GM19372 (cell line): ENCODE results near the gene KIAA1671.

Experiments
- ATAC-seq: cut with Tn5 transposase; IDR thresholded peaks from one replicate; pipeline ENCODE4 v1.9.1; 2021; ENCODE audit warnings: mild to moderate bottlenecking, low read depth, moderate library complexity; ENCODE audit not compliant: unreplicated experiment

Gene KIAA1671

GRCh38 chr22:24977370-24978221, 25.1 kb downstream of the KIAA1671 start:
- ATAC-seq, result no peak

- ATAC-seq, result no peak
Observed at GRCh38 chr22:24978308-24978707, 25.8 kb downstream of the KIAA1671 start.

- ATAC-seq, result no peak
Observed at GRCh38 chr22:24981066-24981465, 28.6 kb downstream of the KIAA1671 start.

GRCh38 chr22:24981656-24982055, 29.1 kb downstream of the KIAA1671 start:
- no peak for ATAC-seq

- no peak for ATAC-seq
Observed at GRCh38 chr22:24982301-24983056, 30.0 kb downstream of the KIAA1671 start.

- no peak for ATAC-seq
Observed at GRCh38 chr22:24983151-24983550, 30.6 kb downstream of the KIAA1671 start.

- no peak for ATAC-seq
Observed at GRCh38 chr22:24984122-24984521, 31.6 kb downstream of the KIAA1671 start.

GRCh38 chr22:24985826-24986214, 33.3 kb downstream of the KIAA1671 start:
- ATAC-seq, result no peak

- ATAC-seq, result no peak
Observed at GRCh38 chr22:24986816-24987215, 34.3 kb downstream of the KIAA1671 start.

GRCh38 chr22:24989135-24989534, 36.6 kb downstream of the KIAA1671 start:
- ATAC-seq, result no peak

GRCh38 chr22:24989541-24989951, 37.0 kb downstream of the KIAA1671 start:
- no peak for ATAC-seq

GRCh38 chr22:24990344-24990905, 37.9 kb downstream of the KIAA1671 start:
- ATAC-seq, result no peak

- no peak for ATAC-seq
Observed at GRCh38 chr22:24992946-24993345, 40.4 kb downstream of the KIAA1671 start.

- ATAC-seq, result no peak
Observed at GRCh38 chr22:24994070-24994763, 41.7 kb downstream of the KIAA1671 start.

GRCh38 chr22:24995649-24996180, 43.2 kb downstream of the KIAA1671 start:
- no peak for ATAC-seq

GRCh38 chr22:24996420-24996952, 44.0 kb downstream of the KIAA1671 start:
- no peak for ATAC-seq

GRCh38 chr22:24997023-24997422, 44.5 kb downstream of the KIAA1671 start:
- ATAC-seq, result no peak

GRCh38 chr22:25000686-25001085, 48.2 kb downstream of the KIAA1671 start:
- no peak for ATAC-seq

- no peak for ATAC-seq
Observed at GRCh38 chr22:25002241-25002985, 49.9 kb downstream of the KIAA1671 start.

GRCh38 chr22:25006354-25006753, 53.8 kb downstream of the KIAA1671 start:
- no peak for ATAC-seq
